Glutamatergic neuron (in vitro differentiated cells): ENCODE data around the gene SPON1. TPM values are rescaled to one million over a fixed set of nuclear protein-coding genes. Genes with fewer than 3 reads are reported as not detected.
"Not testable (repeated sequence)": the region's sequence is repeated elsewhere in the genome, so short reads cannot be mapped to it uniquely, and the experiment has no call there.

Experiments
- DNase-seq: peaks from one replicate; pipeline ENCODE4 v3.0.0; 2022
- H3K27ac Mint-ChIP-seq: one replicate; pipeline ENCODE4 v1.8.0; 2020; ENCODE audit warnings: mild to moderate bottlenecking, mixed read lengths, inconsistent platforms; ENCODE audit not compliant: unreplicated experiment
- H3K27me3 Mint-ChIP-seq: one replicate; pipeline ENCODE4 v1.8.0; 2020; ENCODE audit warnings: mild to moderate bottlenecking, moderate library complexity, mixed read lengths, inconsistent platforms; ENCODE audit not compliant: unreplicated experiment
- H3K36me3 Mint-ChIP-seq: one replicate; pipeline ENCODE4 v1.8.0; 2020; ENCODE audit warnings: mild to moderate bottlenecking, mixed read lengths, inconsistent platforms; ENCODE audit not compliant: unreplicated experiment
- H3K4me1 Mint-ChIP-seq: one replicate; pipeline ENCODE4 v1.8.0; 2020; ENCODE audit warnings: mild to moderate bottlenecking, low read depth, mixed read lengths, inconsistent platforms; ENCODE audit not compliant: unreplicated experiment
- H3K4me3 Mint-ChIP-seq: one replicate; pipeline ENCODE4 v1.8.0; 2020; ENCODE audit warnings: mild to moderate bottlenecking, mixed read lengths, inconsistent platforms; ENCODE audit not compliant: unreplicated experiment
- H3K9me3 Mint-ChIP-seq: one replicate; pipeline ENCODE4 v1.8.0; 2020; ENCODE audit warnings: mild to moderate bottlenecking, moderate library complexity, mixed read lengths, inconsistent platforms; ENCODE audit not compliant: unreplicated experiment
- total RNA-seq: library from RNA; stranded (reverse); fragmentation: NEBNext Ultra II Directional; extraction: Animal tissue kit (Norgen Biotek cat#: 25700); gene quantifications from one replicate; pipeline ENCODE4 v1.2.1, GENCODE V29; 2021; ENCODE audit not compliant: unreplicated experiment
- TF ChIP-seq, protein P1 (sequence below): fragments of 200-600 bp; sonication (generic); IDR thresholded peaks from one replicate; pipeline ENCODE4 v1.5.0; 2021; ENCODE audit not compliant: partially characterized antibody, unreplicated experiment

Gene SPON1
- total RNA-seq, 1 donor from 2014 or later = 0.81 TPM

DNA sequence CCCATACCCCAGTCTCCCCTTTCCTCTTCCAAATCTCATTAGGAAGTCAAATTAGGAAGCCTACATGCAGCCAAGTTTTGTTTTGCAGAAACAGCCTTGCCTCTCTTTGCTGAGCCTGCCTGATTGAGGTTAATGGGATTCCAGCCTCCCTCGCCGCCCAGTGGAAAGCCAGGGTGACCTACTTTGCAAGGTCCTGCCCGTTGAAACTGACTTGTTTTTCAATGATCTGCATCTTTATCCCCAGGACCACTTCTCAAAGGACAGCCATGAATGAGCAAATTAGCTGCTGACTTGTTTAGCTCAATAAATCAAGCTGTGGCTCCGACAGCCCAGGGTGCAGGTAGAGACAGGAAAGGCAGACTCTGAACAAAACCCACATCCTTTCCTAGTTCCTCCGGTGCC is 286.1 kb downstream of the SPON1 start:
- Mint-ChIP-seq H3K27me3 (peaks cover 2% of the 10 kb centered on the region), H3K27ac (no peak overlapping the region), H3K36me3 (no peaks in the 10 kb centered on the region), H3K4me1 (peaks cover 2% of the 10 kb centered on the region), H3K9me3 (peaks cover 1% of the 10 kb centered on the region), H3K4me3 (no peak overlapping the region)
- TF ChIP-seq, protein P1, sequence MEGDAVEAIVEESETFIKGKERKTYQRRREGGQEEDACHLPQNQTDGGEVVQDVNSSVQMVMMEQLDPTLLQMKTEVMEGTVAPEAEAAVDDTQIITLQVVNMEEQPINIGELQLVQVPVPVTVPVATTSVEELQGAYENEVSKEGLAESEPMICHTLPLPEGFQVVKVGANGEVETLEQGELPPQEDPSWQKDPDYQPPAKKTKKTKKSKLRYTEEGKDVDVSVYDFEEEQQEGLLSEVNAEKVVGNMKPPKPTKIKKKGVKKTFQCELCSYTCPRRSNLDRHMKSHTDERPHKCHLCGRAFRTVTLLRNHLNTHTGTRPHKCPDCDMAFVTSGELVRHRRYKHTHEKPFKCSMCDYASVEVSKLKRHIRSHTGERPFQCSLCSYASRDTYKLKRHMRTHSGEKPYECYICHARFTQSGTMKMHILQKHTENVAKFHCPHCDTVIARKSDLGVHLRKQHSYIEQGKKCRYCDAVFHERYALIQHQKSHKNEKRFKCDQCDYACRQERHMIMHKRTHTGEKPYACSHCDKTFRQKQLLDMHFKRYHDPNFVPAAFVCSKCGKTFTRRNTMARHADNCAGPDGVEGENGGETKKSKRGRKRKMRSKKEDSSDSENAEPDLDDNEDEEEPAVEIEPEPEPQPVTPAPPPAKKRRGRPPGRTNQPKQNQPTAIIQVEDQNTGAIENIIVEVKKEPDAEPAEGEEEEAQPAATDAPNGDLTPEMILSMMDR = no peak
- DNase-seq = no peak

GRCh38 chr11:14249121-14249963 is 286.8 kb downstream of the SPON1 start:
- Mint-ChIP-seq H3K4me3 (no peak overlapping the region), H3K36me3 (no peaks in the 10 kb centered on the region), H3K27ac (no peak overlapping the region), H3K4me1 (peaks cover 2% of the 10 kb centered on the region), H3K9me3 (peaks cover 1% of the 10 kb centered on the region), H3K27me3 (peaks cover 2% of the 10 kb centered on the region)
- DNase-seq = peak; percentile 71
- TF ChIP-seq, protein P1 = peak; percentile 90

DNA sequence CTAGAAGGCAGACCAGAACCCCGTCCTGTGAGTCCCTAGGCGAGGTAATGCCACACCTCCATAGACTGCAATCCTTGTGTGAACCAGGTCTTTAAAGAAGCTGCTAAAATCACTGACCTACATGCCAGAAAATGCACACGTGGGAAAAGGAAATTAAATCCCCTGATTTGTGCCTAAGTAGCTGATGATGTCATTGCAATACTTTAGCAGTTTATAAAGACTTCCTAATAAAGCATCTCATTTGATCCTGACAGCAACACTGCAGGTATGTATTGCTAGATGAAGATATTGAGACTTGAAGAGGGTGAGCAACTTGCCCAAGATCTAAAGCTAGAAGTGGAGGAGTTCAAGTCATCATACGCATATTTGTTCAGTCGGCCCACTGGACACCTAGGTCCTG is 289.2 kb downstream of the SPON1 start:
- Mint-ChIP-seq H3K4me1 (peaks cover 2% of the 10 kb centered on the region), H3K36me3 (no peaks in the 10 kb centered on the region), H3K9me3 (peaks cover 1% of the 10 kb centered on the region), H3K4me3 (no peak overlapping the region), H3K27ac (no peak overlapping the region), H3K27me3 (peaks cover 2% of the 10 kb centered on the region)
- TF ChIP-seq, protein P1 = no peak
- no peak for DNase-seq

- not testable (repeated sequence) for H3K9me3 Mint-ChIP-seq, H3K4me1 Mint-ChIP-seq, H3K27ac Mint-ChIP-seq, H3K36me3 Mint-ChIP-seq, H3K4me3 Mint-ChIP-seq, H3K27me3 Mint-ChIP-seq, DNase-seq
These were observed 290.0 kb downstream of the SPON1 start for GRCh38 chr11:14252501-14252900.

GRCh38 chr11:14253421-14253820 is 290.9 kb downstream of the SPON1 start:
- Mint-ChIP-seq H3K9me3 (peaks cover 1% of the 10 kb centered on the region), H3K27ac (no peak overlapping the region), H3K27me3 (peaks cover 2% of the 10 kb centered on the region), H3K4me1 (peaks cover 2% of the 10 kb centered on the region), H3K36me3 (no peaks in the 10 kb centered on the region), H3K4me3 (no peak overlapping the region)
- no peak for DNase-seq
- TF ChIP-seq, protein P1 = no peak
